GM15510 (cell line): ENCODE data around the gene DIP2C.

Experiments used
- POLR2A ChIP-seq: IDR thresholded peaks from 3 replicates; pipeline ENCODE4 v1.6.1; 2011; ENCODE audit warnings: borderline replicate concordance; ENCODE audit not compliant: insufficient read length; ENCODE audit errors: extremely low read depth

Gene DIP2C

DNA sequence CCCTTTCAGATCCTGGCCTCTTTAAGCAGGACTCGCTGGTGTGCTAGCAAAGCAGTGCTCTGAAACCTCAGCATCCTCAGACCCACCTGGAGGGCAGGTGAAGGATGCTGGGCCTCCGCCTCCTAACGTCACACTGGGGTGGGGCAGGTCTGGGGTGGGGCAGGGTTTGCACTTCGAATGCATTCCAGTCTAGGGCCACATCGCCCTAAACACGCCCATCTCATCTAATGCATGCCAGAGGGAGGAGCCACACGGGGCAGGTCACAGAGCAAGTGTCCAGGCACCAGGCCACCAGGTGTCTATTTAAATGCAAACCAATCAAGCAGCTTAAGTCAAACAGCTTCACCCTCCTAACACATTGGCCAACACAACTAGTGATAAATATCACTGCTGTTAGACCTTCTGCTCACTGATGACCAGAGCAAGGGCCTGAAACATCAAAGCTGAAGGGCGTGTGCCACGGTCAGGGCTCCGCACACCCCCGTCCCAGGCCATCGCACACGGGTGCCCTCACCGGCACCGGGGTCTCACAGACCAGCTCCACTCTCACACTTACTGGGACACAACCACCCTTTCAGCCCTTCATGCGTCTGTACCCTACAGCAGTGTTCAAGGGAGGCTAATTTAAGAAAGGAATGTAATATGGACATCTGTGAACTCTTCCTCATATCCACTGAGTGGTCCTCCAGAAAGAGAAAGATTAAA is 47.1 kb downstream of the DIP2C start:
- TF ChIP-seq POLR2A, result no peak

DNA sequence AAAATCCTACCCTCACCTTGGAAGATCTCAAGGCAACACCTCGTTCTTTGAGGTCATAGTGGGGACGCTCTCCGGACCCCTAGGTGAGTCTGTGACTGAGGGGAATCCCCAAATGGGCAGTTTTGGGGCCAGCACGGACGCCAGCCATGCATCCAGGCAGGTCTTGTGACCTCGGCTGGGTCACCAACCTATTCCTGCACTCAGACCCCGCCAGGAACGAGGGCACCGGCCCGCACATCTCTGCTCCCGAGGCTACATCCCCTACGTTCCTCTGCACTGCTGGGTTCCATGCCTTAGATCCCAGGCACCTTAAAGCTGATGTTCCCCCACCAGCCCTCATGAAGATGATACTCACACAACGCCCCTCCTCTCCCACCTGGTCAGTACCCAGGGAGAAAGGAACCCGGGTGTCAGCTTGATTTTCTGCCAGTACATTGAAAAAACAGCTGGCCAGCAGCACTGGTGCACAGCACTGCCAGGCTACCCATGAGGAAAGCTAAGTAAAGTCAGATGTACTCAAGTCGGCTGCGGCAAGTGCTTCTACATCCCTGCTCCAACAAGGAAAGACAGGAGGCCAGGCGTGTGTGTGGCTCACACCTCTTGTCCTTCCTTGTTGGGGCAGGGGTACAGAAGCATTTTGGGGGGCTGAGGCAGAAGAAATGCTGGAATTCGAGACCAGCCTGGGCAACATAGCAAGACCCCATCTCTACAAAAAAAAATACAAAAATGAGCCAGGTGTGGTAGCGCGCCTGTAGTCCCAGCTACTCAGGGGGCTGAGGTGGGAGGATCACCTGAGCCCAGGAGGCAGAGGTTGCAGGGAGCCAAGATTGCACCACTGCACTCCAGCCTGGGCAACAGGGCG is 48.1 kb downstream of the DIP2C start:
- no peak for TF ChIP-seq POLR2A

DNA sequence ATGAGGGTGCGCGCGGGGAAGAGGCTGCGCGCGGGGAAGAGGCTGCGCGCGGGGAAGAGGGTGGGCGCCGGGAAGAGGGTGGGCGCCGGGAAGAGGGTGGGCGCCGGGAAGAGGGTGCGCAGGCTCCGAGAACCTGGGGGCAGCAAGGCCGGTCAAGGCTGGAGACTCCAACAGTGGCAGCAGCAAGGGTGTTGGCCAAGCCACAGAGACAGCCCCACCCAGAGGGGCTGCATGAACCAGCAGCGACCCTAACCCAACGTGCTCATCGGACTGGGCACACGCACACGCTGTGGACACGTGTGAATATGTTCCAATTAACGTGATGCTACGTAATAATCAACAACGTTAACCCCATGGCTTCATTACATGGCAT is 48.8 kb downstream of the DIP2C start:
- TF ChIP-seq POLR2A, result no peak

DNA sequence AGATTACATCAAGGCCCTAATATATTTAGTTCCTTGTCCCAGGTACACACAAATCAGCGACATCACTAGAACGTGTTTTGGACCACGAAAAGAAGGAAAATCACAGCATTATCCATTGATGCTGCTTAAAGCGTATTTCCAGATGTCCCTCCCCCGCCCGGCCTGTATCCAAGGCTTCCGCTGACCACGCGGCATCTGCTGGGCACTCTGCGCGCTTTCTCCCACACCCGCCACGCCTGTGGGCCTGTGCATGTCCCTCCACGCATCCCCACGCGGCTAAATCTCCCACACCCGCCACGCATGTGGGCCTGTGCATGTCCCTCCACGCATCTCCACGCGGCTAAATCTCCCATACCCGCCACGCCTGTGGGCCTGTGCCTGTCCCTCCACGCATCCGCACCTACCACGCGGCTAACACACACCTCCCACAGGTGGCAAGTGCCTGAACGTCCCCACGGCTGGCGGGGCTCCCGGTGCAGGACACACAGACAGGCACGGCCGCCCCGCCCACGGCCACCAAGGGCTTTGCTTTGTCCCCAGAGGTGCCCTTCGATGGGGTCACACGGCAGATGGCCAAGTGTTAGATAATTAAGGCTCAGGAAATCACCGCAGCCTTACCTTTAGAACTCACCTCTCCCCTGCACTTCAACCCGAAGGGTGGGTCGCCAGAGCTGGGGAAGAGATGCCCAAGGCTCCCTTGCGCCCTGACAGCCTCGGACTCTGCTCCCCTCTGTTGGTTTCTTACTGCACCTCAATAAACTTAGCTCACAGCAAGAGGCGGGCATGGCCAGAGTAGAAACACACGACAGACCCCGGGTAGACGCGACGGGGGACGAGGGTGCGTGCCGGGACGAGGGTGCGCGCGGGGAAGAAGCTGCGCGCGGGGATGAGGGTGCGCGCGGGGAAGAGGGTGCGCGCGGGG is 49.5 kb downstream of the DIP2C start:
- TF ChIP-seq POLR2A, result no peak

DNA sequence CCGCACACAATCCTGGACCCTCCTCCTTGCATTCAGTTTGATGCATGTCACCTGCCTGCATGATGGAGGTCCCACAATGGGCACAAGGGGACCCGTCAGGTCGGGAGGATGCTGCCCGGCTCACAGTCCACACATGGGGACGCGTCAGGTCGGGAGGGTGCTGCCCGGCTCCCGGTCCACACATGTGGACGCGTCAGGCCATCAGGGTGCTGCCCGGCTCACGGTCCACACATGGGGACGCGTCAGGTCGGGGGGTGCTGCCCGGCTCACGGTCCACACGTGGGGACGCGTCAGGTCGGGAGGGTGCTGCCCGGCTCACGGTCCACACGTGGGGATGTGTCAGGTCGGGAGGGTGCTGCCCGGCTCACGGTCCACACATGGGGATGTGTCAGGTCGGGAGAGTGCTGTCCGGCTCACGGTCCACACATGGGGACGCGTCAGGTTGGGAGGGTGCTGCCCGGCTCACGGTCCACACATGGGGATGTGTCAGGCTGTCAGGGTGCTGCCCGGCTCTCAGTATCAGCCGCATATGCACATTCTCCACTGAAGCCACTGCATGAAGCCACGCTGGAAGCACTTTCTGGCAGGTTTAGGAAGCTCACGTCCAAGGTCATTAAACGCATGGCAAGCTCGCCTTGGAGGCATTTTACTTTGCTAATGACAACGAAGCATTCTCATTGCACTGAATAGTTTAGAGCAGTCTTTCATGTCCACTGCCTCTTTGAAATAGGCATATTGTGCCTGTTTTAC is 50.3 kb downstream of the DIP2C start:
- no peak for TF ChIP-seq POLR2A

DNA sequence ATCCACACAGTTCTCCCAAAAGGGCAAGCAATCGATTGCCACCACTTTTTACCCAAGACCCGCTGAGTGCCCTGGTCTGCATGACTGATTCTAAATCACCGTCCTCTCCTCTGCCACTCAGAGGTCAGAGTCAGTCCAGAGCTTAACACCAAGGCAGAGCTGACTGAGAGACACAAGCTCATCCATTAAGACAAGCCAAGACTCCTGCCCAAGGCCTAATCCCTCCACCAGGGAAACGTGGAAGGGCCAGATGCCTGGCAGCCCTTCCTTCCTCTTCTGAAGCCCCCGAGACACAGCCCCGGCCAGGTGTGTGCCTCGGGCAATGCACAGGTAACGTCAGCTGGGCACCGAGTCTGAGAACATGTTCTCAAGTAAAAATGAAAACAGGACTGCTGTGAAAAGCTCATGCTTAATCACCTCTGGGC is 51.7 kb downstream of the DIP2C start:
- TF ChIP-seq POLR2A, result no peak

DNA sequence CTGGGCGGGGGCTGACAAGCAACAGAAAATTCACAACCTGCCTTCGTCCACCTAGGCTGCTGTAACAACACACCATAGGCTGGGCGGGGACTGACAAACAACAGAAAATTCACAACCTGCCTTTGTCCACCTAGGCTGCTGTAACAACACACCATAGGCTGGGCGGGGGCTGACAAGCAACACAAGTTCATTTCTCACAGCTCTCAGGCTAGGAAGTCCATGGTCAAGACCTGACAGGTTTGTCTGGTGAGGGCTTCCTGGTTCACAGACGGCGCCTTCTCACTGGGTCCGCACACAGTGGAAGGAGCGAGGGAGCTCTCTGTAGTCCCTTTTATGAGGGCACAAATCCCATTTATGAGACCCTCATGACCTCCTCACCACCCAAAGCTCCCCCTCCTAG is 52.2 kb downstream of the DIP2C start:
- no peak for TF ChIP-seq POLR2A

DNA sequence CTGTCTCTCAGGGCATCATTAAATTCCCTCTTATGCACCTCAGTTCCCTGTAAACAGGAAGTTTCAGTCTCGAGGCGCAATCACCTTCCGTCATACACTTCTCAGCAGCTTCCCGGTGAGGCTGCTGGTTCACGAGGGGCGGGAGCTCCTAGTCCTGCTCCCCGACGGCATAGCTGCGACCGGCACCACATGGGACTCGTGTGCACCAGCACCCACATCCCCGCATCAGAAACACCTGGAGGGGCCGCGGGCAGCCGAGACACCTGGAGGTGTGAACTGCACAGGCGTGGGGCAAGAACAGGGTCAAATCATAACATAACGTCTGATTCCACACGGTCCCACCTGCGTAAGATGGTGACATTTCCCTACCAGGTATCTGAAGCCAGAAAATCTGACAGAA is 52.7 kb downstream of the DIP2C start:
- TF ChIP-seq POLR2A, result no peak

DNA sequence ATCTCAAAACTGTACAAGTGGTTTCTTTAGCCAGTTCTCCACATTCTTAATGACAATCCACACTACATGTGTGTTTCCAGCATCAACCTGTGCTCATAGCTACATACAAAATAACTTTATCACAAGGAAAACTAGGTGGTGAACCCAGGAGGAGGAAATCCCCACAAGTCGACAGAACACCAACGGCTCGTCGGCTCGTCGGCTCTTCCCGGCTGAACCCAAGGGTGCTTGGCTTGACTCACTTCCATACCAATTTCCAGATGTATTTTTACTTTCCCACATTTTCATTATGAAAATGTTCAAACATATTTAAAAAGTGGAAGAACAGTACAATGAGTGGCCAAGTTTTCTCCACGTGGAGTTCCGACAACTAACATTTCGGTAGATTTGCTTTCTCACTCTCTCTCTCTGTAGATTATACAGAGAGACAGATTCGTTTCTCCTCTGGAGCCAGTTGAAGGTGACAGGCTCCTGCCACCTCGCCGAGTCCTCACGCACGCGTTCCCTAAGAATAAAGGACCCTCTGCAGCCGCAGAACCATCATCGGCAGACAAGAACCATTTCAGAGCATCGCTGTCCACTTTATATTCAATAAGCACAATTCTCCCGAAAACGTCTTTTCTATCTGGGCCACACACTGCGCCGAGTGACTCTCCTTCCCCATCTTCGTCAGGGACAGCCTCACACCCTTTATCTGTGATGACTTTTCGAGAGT is 53.3 kb downstream of the DIP2C start:
- no peak for TF ChIP-seq POLR2A

DNA sequence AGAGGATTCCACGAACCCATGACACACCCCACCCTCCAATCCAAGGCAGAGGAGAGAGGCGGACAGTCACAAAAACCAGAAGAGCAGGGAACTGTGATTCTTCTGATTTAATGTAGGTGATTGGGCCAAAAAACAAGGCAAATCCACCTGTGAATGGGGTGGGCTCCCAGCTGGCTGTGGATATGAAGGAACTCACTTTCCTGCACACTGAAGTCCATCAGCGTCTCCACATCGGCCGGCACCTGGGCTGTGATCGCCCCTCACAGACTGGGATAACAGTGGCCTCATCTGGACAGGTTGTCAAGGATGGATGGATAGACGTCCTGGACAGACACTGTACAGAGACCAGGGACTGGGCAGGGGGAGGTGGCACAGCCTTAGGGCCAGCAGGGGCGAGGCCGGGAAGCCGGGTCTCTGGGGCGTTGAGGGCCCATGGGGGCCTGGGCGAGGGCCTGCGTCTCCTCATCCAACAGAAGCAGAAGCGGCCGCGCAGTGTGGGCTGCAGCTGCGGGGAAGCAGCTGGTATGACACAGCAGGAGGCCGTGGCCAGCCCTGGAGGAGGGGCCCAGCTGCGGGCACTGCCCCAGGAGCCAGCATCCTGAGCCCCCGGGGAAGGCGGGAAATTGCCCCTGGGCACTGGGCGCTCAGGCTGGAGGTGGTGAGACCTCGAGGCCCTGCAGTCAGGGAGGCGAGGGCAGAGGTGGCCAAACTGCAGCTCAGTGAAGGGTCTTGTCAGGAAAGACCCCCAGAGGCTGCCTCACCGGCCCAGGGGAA is 54.2 kb downstream of the DIP2C start:
- no peak for TF ChIP-seq POLR2A

DNA sequence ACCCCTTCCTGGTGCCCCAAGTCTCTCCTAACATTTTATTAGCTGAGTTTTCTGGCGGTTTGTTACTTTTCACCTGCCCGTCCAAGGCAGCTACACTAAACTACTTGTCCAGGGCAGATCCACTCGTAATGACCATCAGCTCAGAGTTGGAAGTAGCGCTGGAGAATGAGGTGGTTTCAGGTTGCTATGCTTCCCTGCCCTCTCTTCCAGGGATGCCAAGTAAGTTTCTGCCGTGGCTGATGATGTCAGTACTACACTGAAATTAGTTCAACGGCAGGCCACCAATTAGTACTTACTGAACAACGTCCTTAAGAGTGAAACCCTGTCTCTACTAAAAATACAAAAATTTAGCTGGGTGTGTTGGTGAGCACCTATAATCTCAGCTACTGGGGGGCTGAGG is 55.2 kb downstream of the DIP2C start:
- no peak for TF ChIP-seq POLR2A

DNA sequence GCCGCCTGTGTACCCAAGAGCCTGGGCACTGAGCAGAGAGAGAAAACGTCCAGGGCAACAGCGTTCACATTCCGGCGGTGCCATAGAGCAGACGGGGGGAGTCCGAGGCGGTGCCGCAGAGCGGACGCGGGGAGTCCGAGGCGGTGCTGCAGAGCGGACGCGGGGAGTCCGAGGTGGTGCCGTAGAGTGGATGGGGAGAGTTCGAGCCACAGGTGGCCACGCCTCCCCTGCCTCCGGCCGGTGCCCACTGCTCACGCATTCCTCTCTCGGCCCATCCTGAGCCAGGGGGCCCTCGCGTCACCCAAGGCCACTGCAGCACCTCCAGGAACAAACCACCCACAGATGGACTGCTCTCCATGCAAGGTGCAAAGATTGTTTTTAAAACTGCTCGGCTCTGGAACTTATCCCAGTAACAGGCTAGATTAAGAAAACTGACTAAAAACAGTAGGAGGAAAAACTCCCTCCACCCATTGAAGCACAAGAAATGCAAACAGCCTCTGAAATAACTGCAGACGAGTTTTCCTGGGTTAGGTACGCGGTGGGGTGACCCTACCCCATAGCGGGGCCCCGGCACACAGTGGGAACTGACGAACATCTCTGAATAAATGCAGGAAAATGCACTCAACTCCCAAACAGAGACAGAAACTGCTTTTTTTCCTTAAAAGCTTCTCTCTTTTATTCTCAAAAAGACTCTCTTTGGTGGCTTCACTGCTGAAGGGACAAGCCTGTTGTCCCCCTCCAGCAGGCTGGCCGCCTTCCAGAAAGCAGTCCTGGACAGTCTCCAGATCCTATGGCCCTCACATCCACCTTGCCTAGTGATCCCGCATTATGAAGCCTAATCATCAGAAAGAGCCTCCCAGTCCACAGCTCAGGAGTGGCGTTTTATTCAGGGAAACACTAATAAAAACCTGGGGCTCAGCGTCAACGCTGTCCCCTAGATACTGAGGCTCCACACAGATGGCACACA is 55.9 kb downstream of the DIP2C start:
- no peak for TF ChIP-seq POLR2A

DNA sequence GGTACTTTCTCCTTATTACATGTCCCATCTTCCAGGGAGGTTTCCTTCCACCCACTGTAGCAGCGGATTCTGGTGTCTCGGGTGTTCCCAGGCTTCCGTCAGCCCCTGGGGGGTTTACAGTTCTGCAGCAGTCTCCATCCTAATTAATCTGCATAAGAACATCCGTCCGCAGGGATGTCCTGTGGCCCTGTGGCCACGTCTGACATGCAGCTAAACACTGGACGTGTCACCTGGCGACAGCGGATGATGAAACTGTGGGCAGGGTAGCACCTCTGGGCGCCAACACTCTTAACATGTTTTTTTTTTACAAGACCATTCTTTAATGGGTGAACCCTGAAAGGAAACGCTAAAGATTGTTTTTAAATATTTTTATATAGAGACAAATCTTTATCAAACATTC is 58.2 kb downstream of the DIP2C start:
- no peak for TF ChIP-seq POLR2A
